NCI-H2029 (cell line): ENCODE measurements around the gene NUDT8.
"Not testable (repeated sequence)": the region's sequence is repeated elsewhere in the genome, so short reads cannot be mapped to it uniquely, and the experiment has no call there.

Experiments
- DNase-seq: peaks from one replicate; lab custom pipeline; 2025; lab: John Stamatoyannopoulos, UW

NUDT8 gene

GRCh38 chr11:67629386-67630227 is at the start of gene NUDT8:
NUDT8 (minus strand) TSS chr11:67629937; CDS start chr11:67629911, 26 bp downstream.
- peak; percentile 68 for DNase-seq

- no peak for DNase-seq
Observed at GRCh38 chr11:67675058-67675747, 45.5 kb upstream of the NUDT8 start.

DNA sequence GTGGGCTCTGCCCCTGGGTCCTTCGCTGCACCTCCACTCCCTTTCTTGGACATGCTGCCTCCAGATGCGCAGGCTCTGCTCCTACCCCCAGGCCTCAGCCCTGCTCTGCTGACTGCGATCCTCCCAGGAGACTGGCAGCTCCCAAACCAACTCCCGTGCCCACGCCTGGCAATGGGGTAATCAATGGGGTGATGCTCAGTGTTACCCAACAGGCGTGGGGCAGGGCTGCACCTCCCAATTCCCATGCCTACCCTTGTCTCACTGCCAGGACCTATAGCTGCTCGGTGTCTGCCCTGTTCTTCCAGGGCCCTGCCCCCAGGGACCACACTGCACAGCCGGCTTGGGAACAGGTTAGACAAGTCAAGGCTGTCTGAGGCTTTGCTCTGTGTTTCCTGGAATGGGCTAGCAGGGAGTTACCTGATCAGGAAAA is 44.7 kb upstream of the NUDT8 start, which contains the start of gene ALDH3B2:
Gene ALDH3B2 (minus strand): TSS at position 182 of the 430 bp plus-strand sequence. CDS start 7,688 bp downstream, outside the sequence.
- DNase-seq, result no peak

DNA sequence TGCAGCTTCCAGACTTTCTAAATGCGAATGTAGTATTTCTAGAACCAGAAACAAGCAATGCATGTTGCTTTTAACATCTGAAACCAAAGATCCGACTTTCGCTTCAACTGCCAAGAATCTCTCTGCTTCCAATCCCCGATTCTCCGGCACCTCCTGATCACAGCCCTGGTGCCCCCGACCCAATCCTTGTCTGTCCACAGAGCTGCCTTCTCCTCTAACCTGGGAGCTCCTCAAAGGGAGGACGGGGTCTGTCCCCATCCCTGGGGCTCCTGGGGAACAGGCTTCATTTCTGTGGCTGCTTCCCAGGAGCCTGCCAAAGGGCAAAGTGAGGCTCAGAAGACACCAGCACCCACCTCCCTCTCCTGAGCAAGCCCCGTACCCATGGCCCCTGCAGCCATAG is 44.2 kb upstream of the NUDT8 start:
- DNase-seq, result no peak

DNA sequence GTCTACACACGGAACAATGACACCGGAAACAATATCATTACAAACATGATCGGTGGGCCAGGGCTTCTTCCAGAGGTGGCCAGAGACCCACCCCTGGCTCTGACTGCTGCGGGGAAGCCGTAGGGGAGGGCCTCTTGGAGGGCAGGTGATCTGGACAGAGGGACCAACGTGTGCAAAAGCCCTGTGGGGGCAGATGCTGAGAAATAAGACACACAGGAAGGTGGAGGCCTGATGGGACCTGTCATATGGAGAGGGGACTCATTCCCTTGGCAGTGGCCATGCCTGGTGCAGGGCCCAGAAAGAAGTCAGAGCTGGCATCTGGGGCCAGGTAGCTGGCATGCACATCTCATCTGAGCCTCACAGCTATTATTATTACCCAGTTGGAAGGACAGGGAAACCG is 43.6 kb upstream of the NUDT8 start:
- DNase-seq, result no peak

DNA sequence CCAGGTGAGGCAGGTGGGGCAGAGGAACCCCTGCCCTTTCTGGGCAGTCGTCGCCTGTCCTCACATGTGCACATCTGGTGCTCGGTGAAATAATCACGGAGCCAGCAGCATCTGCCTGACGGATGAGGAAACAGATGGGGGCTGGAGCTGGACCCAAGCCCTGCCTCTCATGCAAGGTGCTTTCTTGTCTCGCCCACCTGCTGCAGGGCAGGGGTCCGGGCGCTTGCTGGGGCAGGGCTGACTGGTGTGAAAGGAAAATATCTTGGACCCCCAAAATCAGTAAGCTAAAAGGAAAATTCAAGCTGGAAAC is 41.4 kb upstream of the NUDT8 start:
- no peak for DNase-seq

DNA sequence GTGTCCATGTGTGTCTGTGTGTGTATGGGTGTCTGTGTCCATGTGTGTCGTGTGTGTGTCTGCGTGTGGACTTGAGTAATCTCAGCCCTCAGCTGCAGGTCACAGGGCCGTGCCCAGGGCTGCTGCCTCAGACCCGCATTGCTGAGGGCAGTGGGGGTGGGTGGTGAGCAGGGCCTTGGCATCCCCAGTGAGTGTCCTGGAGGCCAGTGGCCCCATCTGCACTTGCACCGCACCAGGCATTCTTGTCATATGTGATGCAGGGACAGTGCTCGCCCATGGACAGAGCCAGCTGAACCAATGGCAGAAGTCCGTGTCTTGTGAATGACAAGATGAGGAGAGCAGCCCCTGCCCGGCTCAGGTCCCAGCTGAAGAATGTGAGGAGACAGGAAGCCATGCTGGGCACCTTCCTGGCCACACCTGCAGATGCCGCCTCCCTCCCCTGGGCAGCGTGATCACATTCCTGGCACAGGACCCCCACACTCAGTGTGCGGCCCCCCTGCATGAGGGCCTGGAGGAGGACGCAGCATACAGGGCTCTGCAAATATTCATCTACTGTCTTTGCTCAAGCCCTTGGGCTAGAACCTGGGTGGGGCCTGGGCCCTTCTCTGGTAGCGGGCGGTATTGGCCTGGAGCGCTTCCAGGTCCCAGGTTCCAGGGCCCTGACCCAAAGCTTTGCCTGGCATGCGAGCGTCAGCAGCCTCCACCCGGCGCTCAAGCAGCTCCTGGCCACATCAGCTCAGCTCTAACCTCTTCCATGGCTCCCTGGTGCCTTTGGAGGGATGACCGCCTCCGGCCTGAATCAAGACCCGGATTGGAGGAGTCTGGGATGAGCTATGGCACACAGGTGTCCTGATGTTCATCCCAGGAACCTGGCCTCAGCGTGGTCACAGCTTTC is 40.8 kb upstream of the NUDT8 start:
- DNase-seq, result no peak

- no peak for DNase-seq
Observed at GRCh38 chr11:67668192-67668551, 38.4 kb upstream of the NUDT8 start.

DNA sequence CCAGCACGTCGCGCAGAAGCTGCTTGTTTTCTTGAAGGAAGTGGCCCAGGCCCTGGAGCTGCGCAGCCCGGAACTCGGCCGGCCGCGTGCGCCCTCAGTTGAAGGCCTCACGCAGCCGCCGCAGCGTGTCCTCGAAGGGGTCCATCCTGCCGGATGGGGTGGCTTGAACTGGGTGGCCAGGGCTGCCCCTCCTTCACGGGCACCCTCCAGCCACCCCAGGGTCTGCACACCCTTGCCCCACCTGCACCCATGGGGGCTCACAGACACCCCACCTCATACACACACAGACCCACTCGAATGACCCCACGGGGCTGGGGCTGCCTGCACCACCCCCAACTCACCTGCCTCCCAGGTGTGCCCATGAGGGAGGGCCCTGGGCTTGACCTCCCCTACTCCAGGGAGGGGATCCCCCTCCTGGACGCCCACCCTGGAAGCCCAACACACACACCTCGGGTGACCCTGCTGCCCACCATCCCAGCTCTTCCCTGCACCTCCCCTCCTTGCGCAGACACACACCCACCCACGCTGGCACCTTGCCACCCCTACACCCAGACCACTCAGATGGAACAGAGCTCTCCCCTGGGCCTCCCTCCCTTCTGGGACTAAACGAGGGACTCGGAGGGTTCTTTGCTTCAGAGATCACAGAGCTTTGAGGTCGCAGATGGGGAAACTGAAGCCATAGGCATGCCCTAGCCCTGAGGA is 37.9 kb upstream of the NUDT8 start:
- no peak for DNase-seq

- no peak for DNase-seq
Observed at GRCh38 chr11:67666676-67667489, 37.1 kb upstream of the NUDT8 start.

GRCh38 chr11:67666303-67666645 is 36.5 kb upstream of the NUDT8 start:
- DNase-seq, result no peak

DNA sequence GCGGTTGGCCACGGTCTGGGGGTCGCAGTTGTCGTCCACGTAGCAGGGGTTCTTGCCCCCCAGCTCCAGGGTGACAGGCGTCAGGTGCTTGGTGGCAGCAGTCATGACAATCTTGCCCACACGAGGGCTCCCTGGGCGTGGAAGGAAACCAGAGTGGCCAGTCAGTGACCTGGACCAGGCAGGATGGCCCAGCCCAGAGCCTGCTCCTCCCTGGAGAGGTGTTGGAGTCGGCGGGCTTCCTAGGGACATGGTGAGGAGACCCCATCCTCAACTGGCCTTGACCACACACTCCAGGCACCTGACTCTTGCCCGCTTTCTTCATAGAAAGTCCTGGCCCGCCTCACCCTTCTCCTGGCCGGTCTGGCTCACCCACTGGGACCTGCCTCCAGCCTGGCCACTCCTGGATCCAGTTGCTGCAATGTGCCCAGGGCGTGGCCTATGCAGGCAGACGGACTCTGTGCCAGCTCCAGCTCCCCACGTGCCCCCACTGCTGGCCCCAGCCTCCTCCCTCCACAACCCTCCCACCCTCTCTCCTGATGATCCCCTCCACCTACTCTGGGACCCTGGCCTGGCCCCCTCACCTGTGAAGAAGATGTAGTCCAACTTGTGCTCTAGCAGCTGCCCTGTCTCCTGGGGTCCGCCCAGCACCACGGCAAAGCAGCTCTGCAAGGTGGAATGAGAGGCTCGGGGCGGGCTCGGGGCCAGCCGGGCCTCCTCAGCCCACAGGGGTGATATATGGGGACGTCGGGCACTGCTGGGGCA is 36.0 kb upstream of the NUDT8 start:
- no peak for DNase-seq

- no peak for DNase-seq
Observed at GRCh38 chr11:67664696-67665540, 35.2 kb upstream of the NUDT8 start.

DNA sequence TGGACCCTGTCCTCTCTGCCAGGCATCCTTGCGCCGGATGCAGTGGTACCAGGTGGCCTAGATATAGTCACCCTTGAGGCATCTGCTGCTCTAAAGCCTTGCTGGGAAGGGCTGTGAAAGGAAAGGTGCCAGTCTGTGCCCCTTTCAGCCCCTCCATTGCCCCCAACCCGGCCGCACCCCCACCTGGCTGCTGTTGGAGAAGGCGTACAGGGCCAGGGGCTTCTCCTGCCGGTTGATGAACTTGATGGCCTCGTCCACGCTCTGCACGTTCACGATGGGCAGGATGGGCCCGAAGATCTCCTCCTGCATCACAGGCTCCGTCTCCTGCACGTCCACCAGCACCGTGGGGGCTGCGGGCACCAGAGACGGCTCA is 34.5 kb upstream of the NUDT8 start:
- DNase-seq, result no peak

DNA sequence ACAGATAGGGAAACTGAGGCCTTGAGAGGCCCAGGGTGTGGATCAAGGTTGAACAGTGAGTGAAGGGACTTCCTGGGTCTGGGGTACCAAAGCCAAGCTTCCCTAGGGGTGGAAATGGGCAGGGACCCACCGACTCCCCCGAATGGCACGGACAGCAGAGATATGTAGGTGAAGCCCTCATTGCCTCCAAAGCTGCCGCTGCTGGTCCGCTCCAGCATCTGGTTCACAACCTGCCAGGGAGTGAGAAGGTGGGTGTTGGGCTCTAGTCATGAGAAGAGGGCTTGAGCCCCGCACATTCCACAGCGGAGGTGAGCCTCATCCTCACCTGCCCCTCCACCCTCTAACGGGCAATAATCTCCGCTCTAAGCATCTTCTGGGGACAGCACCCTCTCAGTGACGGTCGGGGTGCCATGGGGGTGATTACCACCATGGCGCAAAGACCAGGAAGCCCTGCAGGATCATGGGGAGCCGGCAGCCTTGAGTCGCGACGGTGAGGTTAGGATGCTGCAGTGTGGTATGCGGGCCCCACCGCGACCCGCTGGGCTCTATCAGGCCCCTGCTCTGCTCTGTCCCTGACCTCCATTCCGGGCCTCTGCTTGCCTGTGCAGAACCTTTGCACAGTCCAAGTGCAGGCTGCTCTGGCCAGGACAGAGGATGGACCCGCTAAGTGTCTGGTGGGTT is 33.9 kb upstream of the NUDT8 start:
- DNase-seq, result no peak

DNA sequence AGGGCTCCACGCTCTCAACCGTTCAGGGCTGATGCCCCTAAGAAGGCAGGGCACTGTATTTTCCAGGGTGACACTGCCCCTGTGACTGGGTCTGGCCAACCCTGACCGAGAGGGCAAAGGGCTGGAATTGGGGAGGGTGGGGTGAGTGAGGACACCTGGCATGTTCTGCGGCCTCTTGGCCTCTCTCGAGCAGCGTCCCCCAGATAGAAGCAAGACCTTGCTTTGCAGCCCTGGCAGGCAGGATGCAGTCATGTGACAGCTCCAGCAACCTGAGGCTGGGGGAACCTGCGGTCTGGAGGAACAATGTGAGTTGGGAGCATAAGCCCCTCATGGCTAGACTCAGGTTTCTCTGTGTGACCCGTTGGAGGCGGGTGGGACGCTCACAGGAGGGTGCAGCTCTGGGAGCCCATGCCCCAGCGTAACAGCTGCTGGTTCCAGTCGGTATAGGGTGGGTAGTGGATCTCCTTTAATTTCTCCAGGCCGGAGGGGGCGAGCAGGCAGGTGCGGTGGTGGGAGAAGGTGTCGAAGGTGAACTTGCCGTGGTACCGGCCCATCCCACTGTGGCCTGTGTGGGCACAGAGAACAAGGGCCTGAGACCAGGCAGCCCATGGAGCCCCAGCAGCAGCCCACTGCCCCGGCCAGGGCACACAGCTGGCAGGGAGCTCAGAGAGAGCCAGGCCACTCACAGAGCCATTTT is 33.2 kb upstream of the NUDT8 start:
- no peak for DNase-seq

GRCh38 chr11:67662142-67662834 is 32.6 kb upstream of the NUDT8 start:
- no peak for DNase-seq

DNA sequence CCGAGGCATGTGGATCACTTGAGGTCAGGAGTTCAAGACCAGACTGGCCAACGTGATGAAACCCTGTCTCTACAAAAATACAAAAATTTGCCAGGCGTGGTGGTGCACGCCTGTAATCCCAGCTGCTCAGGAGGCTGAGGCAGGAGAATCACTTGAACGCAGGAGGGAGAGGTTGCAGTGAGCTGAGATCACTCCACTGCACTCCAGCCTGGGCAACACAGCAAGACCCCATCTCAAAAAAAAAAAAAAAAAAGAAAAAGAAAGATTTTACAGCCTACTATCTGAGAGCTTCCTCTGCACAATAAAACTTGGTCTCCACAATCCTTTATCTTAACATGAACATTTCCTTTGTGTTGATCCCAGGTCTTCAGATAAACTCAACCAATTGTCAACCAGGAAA is 31.0 kb upstream of the NUDT8 start:
- DNase-seq, result not testable (repeated sequence)
